ENCODE results near the gene GFRA1. TPM values are rescaled to one million over a fixed set of nuclear protein-coding genes. Genes with fewer than 3 reads are reported as not detected.

Gene GFRA1
- total and polyA plus RNA-seq, 2 of the 8 experiments (the other 6 are each of a cell fraction or from before 2014, with no cell fraction given), result 1.1 to 2.0 TPM

- H3K18ac ChIP-seq (ENCODE audit: extremely low read depth, low read length), result no peak overlapping the region
- no peaks in the 10 kb centered on the region for H3K27me3 ChIP-seq (replicated peaks in 1 of 4; ENCODE audit: control insufficient read depth in 3 of 4, extremely low read depth in 1 of 4, insufficient read depth in 3 of 4, low read length in 3 of 4)
- CTCF ChIA-PET (ENCODE audit: partially characterized antibody), result interaction anchor here (2.2 kb wide), 1 partner anchor 17 kb away, joined by 9 read pairs; the partner anchor contains the start of gene GFRA1
- no peak overlapping the region for H2BK5ac ChIP-seq (ENCODE audit: low read depth, low read length)
- WGBS, 2 experiments (ENCODE audit: extremely low coverage in 1 of 2, insufficient coverage in 1 of 2, insufficient read length in 1 of 2, insufficient replicate concordance in 2 of 2, low coverage in 1 of 2, low lambda C conversion rate in 2 of 2, missing lambda C conversion rate in 1 of 2), result 86% methylated on average over 7 of the region's 7 CpGs; no CpG with 5 or more reads in 1 of the 2 experiments
- POLR2A ChIA-PET (ENCODE audit: partially characterized antibody), result interaction anchor here (0.9 to 1.0 kb wide), 2 partner anchors 10 kb away, joined by 3 read pairs; no protein-coding TSS in a partner anchor
- no peak overlapping the region for H3K9ac ChIP-seq (replicated peaks in 1 of 4; ENCODE audit: extremely low read depth in 1 of 4, low read depth in 3 of 4, low read length in 3 of 4)
- no peak overlapping the region for H2BK120ac ChIP-seq (replicated peaks; ENCODE audit: low read depth, low read length)
- peaks cover 0 to 11% (median 0%) of the 10 kb centered on the region in 4 experiments; a peak in 3 of 7 replicates for H3K4me1 ChIP-seq (replicated peaks in 1 of 4; ENCODE audit: control insufficient read depth in 3 of 4, insufficient read depth in 4 of 4, low read length in 3 of 4)
- no peak overlapping the region for H3K27ac ChIP-seq (ENCODE audit: low read depth, low read length)
- FAIRE-seq (no peak), DNase-seq (ENCODE audit: low read depth in 1 of 2, low spot score in 2 of 2) (no peak)
- H4K8ac ChIP-seq (ENCODE audit: extremely low read depth, insufficient read depth, low read length), result no peak overlapping the region
- no peak for TF ChIP-seq NRF1 (IDR thresholded peaks at IDR 0.05; ENCODE audit: low read depth, low read length)
- H3K23ac ChIP-seq (ENCODE audit: insufficient read length), result no peak overlapping the region
- no peak overlapping the region for H2AK5ac ChIP-seq (ENCODE audit: low read depth, low read length)
- H3K23me2 ChIP-seq (ENCODE audit: low read depth, low read length), result no peaks in the 10 kb centered on the region
- no peak overlapping the region for H3K4me3 ChIP-seq (ENCODE audit: extremely low read depth in 1 of 4, insufficient read depth in 2 of 4, low read depth in 3 of 4, low read length in 4 of 4)
- H2BK15ac ChIP-seq (ENCODE audit: low read length), result no peak overlapping the region
- H3K4ac ChIP-seq (replicated peaks; ENCODE audit: insufficient read length, low read depth, low read length), result no peak overlapping the region
- H3K36me3 ChIP-seq (ENCODE audit: control insufficient read depth in 2 of 4, insufficient read depth in 4 of 4, low read length in 3 of 4), result no peaks in the 10 kb centered on the region
- H4K5ac ChIP-seq (ENCODE audit: insufficient read length, low read depth, low read length), result no peak overlapping the region
- H3K14ac ChIP-seq (ENCODE audit: insufficient read length), result no peak overlapping the region
- H3K79me2 ChIP-seq (ENCODE audit: control insufficient read depth in 1 of 2, insufficient read depth in 2 of 2, low read length in 2 of 2), result no peaks in the 10 kb centered on the region
- no peaks in the 10 kb centered on the region for H3K9me3 ChIP-seq (ENCODE audit: insufficient read depth in 2 of 2, low read depth in 1 of 2, low read length in 1 of 2)
- no peak overlapping the region for H3K56ac ChIP-seq (replicated peaks; ENCODE audit: insufficient read length, low read depth, low read length)
- no peak overlapping the region for H3K4me2 ChIP-seq (ENCODE audit: insufficient read depth in 1 of 2, low read depth in 2 of 2, low read length in 2 of 2)
- H4K91ac ChIP-seq (replicated peaks; ENCODE audit: insufficient read length, low read length), result no peak overlapping the region
- H2BK12ac ChIP-seq (ENCODE audit: low read depth, low read length), result no peak overlapping the region
- H4K20me1 ChIP-seq (replicated peaks in 1 of 2; ENCODE audit: control insufficient read depth in 1 of 2, insufficient read depth in 2 of 2, low read length in 2 of 2), result no peaks in the 10 kb centered on the region
- H3K79me1 ChIP-seq (ENCODE audit: low read depth, low read length), result no peaks in the 10 kb centered on the region; the same call in 1 of the 2 replicates
- no peak overlapping the region for H2BK20ac ChIP-seq (ENCODE audit: low read length)
- H2AFZ ChIP-seq (ENCODE audit: low read length), result no peak overlapping the region
These were observed 18.4 kb downstream of the GFRA1 start for GRCh38 chr10:116254422-116255155.
